Measurements from ENCODE around the gene GPX4.

The GPX4 gene

GRCh38 chr19:1065606-1066109 is 38.1 kb upstream of the GPX4 start:
- Mint-ChIP-seq H3K4me3 (peak overlapping the region; percentile 30), H3K27ac (no peak overlapping the region), H3K27me3 (no peaks in the 10 kb centered on the region), H3K36me3 (ENCODE audit: low read depth) (peaks cover 11% of the 10 kb centered on the region), H3K4me1 (peaks cover 36% of the 10 kb centered on the region), H3K9me3 (no peaks in the 10 kb centered on the region)
- no peak for ATAC-seq
- no peak for DNase-seq

GRCh38 chr19:1066251-1066747 is 37.5 kb upstream of the GPX4 start:
- no peak overlapping the region for H3K4me3 Mint-ChIP-seq
- no peaks in the 10 kb centered on the region for H3K9me3 Mint-ChIP-seq
- peaks cover 36% of the 10 kb centered on the region for H3K4me1 Mint-ChIP-seq
- H3K27ac Mint-ChIP-seq = no peak overlapping the region
- H3K36me3 Mint-ChIP-seq (ENCODE audit: low read depth) = peaks cover 11% of the 10 kb centered on the region
- H3K27me3 Mint-ChIP-seq = no peaks in the 10 kb centered on the region
- ATAC-seq (no peak), DNase-seq (no peak)

GRCh38 chr19:1066748-1067340 is 37.0 kb upstream of the GPX4 start, which contains the start of gene ARHGAP45:
Gene ARHGAP45, plus strand, starts transcription at chr19:1067167. Its CDS starts 239 bp downstream, at chr19:1067406.
- H3K27me3 Mint-ChIP-seq = no peaks in the 10 kb centered on the region
- H3K4me1 Mint-ChIP-seq = peaks cover 39% of the 10 kb centered on the region
- peak; percentile 88 for DNase-seq
- peak; percentile 60 for ATAC-seq
- H3K9me3 Mint-ChIP-seq = no peaks in the 10 kb centered on the region
- H3K36me3 Mint-ChIP-seq (ENCODE audit: low read depth) = peaks cover 14% of the 10 kb centered on the region
- H3K4me3 Mint-ChIP-seq = peak within 1 kb of the TSS; percentile 84
- peak within 1 kb of the TSS; percentile 73 for H3K27ac Mint-ChIP-seq

- H3K36me3 Mint-ChIP-seq (ENCODE audit: low read depth) = peaks cover 19% of the 10 kb centered on the region
- H3K9me3 Mint-ChIP-seq = no peaks in the 10 kb centered on the region
- no peaks in the 10 kb centered on the region for H3K27me3 Mint-ChIP-seq
- DNase-seq (no peak), ATAC-seq (peak; percentile 34)
- H3K4me1 Mint-ChIP-seq = peaks cover 45% of the 10 kb centered on the region
- peak overlapping the region; percentile 84 for H3K4me3 Mint-ChIP-seq
- H3K27ac Mint-ChIP-seq = peak overlapping the region; percentile 73
Measured at GRCh38 chr19:1067341-1067957, 36.3 kb upstream of the GPX4 start.

GRCh38 chr19:1068009-1069001 is 35.5 kb upstream of the GPX4 start:
- DNase-seq (peak; percentile 76), ATAC-seq (peak; percentile 4)
- no peaks in the 10 kb centered on the region for H3K27me3 Mint-ChIP-seq
- H3K4me1 Mint-ChIP-seq = peaks cover 53% of the 10 kb centered on the region
- H3K36me3 Mint-ChIP-seq (ENCODE audit: low read depth) = peaks cover 27% of the 10 kb centered on the region
- peak overlapping the region; percentile 93 for H3K27ac Mint-ChIP-seq
- H3K9me3 Mint-ChIP-seq = no peaks in the 10 kb centered on the region
- peak overlapping the region; percentile 84 for H3K4me3 Mint-ChIP-seq

- Mint-ChIP-seq H3K27ac (peak overlapping the region; percentile 93), H3K27me3 (no peaks in the 10 kb centered on the region), H3K9me3 (no peaks in the 10 kb centered on the region), H3K4me3 (peak overlapping the region; percentile 84), H3K4me1 (peaks cover 61% of the 10 kb centered on the region), H3K36me3 (ENCODE audit: low read depth) (peaks cover 28% of the 10 kb centered on the region)
- DNase-seq = peak; percentile 68
- peak; percentile 31 for ATAC-seq
Measured at GRCh38 chr19:1069009-1069779, 34.6 kb upstream of the GPX4 start.

DNA sequence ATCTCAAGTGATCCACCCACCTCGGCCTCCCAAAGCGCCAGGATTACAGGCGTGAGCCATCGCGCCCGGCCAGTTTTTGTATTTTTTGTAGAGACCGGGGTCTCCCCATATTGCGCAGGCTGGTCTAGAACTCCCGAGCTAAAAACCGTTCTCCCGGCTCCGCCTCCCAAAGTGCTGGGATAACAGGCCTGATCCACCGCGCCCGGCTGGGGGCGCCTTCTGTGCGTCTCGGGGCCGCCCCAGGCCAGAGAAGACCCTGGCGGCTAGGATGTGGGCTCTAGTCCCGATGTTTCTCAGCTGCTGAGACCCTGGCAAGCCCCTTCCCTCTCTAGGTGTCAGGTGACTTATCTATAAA is 33.2 kb upstream of the GPX4 start:
- Mint-ChIP-seq H3K4me1 (peaks cover 59% of the 10 kb centered on the region), H3K4me3 (no peak overlapping the region), H3K27me3 (no peaks in the 10 kb centered on the region), H3K9me3 (no peaks in the 10 kb centered on the region), H3K36me3 (ENCODE audit: low read depth) (peaks cover 30% of the 10 kb centered on the region), H3K27ac (no peak overlapping the region)
- ATAC-seq (no peak), DNase-seq (no peak)

DNA sequence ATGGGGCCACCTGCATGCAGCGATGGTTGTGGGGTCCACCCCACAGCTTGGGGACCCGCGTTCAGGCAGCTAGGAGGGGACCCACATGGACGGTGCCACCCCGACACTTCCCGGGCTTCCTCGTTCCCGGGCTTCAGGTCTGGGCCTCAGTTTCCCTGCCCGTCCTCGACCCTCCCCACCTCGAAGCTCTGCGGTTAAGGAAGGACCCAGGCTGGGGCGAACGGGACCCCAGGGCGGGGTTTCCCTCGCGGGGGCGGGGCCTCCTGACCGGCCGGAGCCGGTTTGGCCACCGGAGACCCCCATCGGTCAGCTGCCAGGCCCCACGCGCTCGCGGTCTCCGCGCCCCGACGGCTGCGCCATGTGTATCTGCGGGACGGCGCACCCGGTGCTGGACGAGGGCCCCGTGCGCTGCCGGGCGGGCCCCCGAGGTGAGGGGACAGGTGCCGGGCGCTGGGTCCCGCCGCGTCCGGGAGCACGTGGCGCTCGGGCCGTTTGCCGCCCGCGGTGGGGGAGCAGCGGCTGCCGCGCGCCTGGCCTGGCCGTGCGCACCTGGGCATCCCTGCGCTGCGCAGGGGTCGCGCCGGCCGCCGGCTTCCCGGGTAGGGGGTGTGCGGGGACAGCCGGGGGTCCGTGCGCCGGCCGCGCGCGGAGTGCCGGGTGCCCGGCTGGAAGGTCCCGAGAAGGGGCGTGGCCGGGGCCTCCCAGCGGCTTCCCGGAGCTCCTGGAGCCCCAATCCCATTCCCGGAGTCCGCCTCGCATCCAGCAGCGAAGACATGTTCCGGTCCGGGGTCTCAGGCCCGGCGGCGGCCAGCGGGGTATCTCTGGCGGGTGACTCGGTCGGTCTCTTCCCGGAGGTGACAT is 32.6 kb upstream of the GPX4 start:
- DNase-seq = no peak
- peaks cover 36% of the 10 kb centered on the region for H3K36me3 Mint-ChIP-seq (ENCODE audit: low read depth)
- no peak for ATAC-seq
- no peaks in the 10 kb centered on the region for H3K9me3 Mint-ChIP-seq
- peak overlapping the region; percentile 71 for H3K4me3 Mint-ChIP-seq
- peaks cover 61% of the 10 kb centered on the region for H3K4me1 Mint-ChIP-seq
- peak overlapping the region; percentile 78 for H3K27ac Mint-ChIP-seq
- H3K27me3 Mint-ChIP-seq = no peaks in the 10 kb centered on the region

- Mint-ChIP-seq H3K27me3 (no peaks in the 10 kb centered on the region), H3K9me3 (no peaks in the 10 kb centered on the region), H3K4me3 (no peak overlapping the region), H3K4me1 (peaks cover 71% of the 10 kb centered on the region), H3K27ac (peak overlapping the region; percentile 78), H3K36me3 (ENCODE audit: low read depth) (peaks cover 42% of the 10 kb centered on the region)
- no peak for DNase-seq
- ATAC-seq = no peak
Measured at GRCh38 chr19:1072371-1073015, 31.3 kb upstream of the GPX4 start.

- ATAC-seq = no peak
- H3K27ac Mint-ChIP-seq = peak overlapping the region; percentile 27
- H3K9me3 Mint-ChIP-seq = no peaks in the 10 kb centered on the region
- DNase-seq = no peak
- H3K27me3 Mint-ChIP-seq = no peaks in the 10 kb centered on the region
- H3K4me3 Mint-ChIP-seq = peak overlapping the region; percentile 11
- H3K36me3 Mint-ChIP-seq (ENCODE audit: low read depth) = peaks cover 48% of the 10 kb centered on the region
- peaks cover 79% of the 10 kb centered on the region for H3K4me1 Mint-ChIP-seq
Measured at GRCh38 chr19:1073063-1073955, 30.5 kb upstream of the GPX4 start.

GRCh38 chr19:1073956-1074517 is 29.8 kb upstream of the GPX4 start:
- DNase-seq (peak; percentile 22), ATAC-seq (no peak)
- no peaks in the 10 kb centered on the region for H3K27me3 Mint-ChIP-seq
- H3K36me3 Mint-ChIP-seq (ENCODE audit: low read depth) = peaks cover 42% of the 10 kb centered on the region
- peak overlapping the region; percentile 60 for H3K4me3 Mint-ChIP-seq
- H3K27ac Mint-ChIP-seq = peak overlapping the region; percentile 46
- no peaks in the 10 kb centered on the region for H3K9me3 Mint-ChIP-seq
- H3K4me1 Mint-ChIP-seq = peaks cover 75% of the 10 kb centered on the region
